MM.1S (cell line): ENCODE data around the gene RGSL1.

Experiments
- DNase-seq: peaks from one replicate; pipeline ENCODE4 v3.0.0-alpha.2; 2015
- H2AFZ ChIP-seq: fragments of 300-600 bp; sonication (generic); 2 replicates; pipeline ENCODE4 v1.6.0; 2016; ENCODE audit warnings: antibody characterized with exemption, low read length
- H3F3A ChIP-seq: fragments of 300-600 bp; sonication (generic); 2 replicates; pipeline ENCODE4 v1.6.1; 2016; ENCODE audit warnings: mild to moderate bottlenecking, antibody characterized with exemption, low read length, moderate library complexity, mixed read lengths; ENCODE audit not compliant: insufficient read depth
- H3K27ac ChIP-seq: fragments of 300-600 bp; sonication (generic); 2 replicates; pipeline ENCODE4 v1.5.1; 2016; ENCODE audit warnings: mild to moderate bottlenecking, low read length
- H3K27me3 ChIP-seq: fragments of 300-600 bp; sonication (generic); replicated peaks from 2 replicates; pipeline ENCODE4 v1.6.0; 2016; ENCODE audit warnings: low read length; ENCODE audit not compliant: insufficient read depth
- H3K36me3 ChIP-seq: fragments of 300-600 bp; sonication (generic); replicated peaks from 2 replicates; pipeline ENCODE4 v1.6.1; 2016; ENCODE audit warnings: mild to moderate bottlenecking, low read length, mixed read lengths; ENCODE audit not compliant: insufficient read depth
- H3K4me1 ChIP-seq: fragments of 300-600 bp; sonication (generic); 2 replicates; pipeline ENCODE4 v1.6.1; 2016; ENCODE audit warnings: low read length, mixed read lengths
- H3K4me2 ChIP-seq: fragments of 300-600 bp; sonication (generic); 2 replicates; pipeline ENCODE4 v1.6.0; 2016; ENCODE audit warnings: low read depth, low read length
- H3K4me3 ChIP-seq: fragments of 300-600 bp; sonication (generic); 2 replicates; pipeline ENCODE4 v1.5.1; 2016; ENCODE audit warnings: low read length, mixed read lengths
- H3K79me2 ChIP-seq: fragments of 300-600 bp; sonication (generic); 2 replicates; pipeline ENCODE4 v1.6.1; 2016; ENCODE audit warnings: mixed run types, low read length, mixed read lengths
- H3K9ac ChIP-seq: fragments of 300-600 bp; sonication (generic); 2 replicates; pipeline ENCODE4 v1.6.1; 2016; ENCODE audit warnings: low read length, mixed read lengths
- H3K9me2 ChIP-seq: fragments of 300-600 bp; sonication (generic); replicated peaks from 2 replicates; pipeline ENCODE4 v1.6.1; 2016; ENCODE audit warnings: mild to moderate bottlenecking, low read length, mixed read lengths; ENCODE audit not compliant: insufficient read depth
- H3K9me3 ChIP-seq: fragments of 300-600 bp; sonication (generic); replicated peaks from 2 replicates; pipeline ENCODE4 v1.6.1; 2016; ENCODE audit warnings: mild to moderate bottlenecking, low read length, mixed read lengths; ENCODE audit not compliant: insufficient read depth
- H4K20me1 ChIP-seq: fragments of 300-600 bp; sonication (generic); 2 replicates; pipeline ENCODE4 v1.6.1; 2016; ENCODE audit warnings: mild to moderate bottlenecking, low read length, moderate library complexity, mixed read lengths; ENCODE audit not compliant: insufficient read depth
- EZH2 ChIP-seq: fragments of 300-600 bp; sonication (generic); optimal IDR thresholded peaks from 2 replicates; pipeline ENCODE3; 2017; ENCODE audit warnings: low read depth, mild to moderate bottlenecking, antibody characterized with exemption, low read length, mixed read lengths
- EZH2phosphoT487 ChIP-seq: fragments of 300-600 bp; sonication (generic); IDR thresholded peaks from 2 replicates; pipeline ENCODE4 v1.6.1; 2018; ENCODE audit warnings: antibody characterized with exemption, low read length
- TF ChIP-seq, protein P1 (sequence below): fragments of 300-600 bp; sonication (generic); IDR thresholded peaks from 2 replicates; pipeline ENCODE4 v1.5.1; 2016; ENCODE audit warnings: antibody characterized with exemption, low read length, mixed read lengths

Gene RGSL1

DNA sequence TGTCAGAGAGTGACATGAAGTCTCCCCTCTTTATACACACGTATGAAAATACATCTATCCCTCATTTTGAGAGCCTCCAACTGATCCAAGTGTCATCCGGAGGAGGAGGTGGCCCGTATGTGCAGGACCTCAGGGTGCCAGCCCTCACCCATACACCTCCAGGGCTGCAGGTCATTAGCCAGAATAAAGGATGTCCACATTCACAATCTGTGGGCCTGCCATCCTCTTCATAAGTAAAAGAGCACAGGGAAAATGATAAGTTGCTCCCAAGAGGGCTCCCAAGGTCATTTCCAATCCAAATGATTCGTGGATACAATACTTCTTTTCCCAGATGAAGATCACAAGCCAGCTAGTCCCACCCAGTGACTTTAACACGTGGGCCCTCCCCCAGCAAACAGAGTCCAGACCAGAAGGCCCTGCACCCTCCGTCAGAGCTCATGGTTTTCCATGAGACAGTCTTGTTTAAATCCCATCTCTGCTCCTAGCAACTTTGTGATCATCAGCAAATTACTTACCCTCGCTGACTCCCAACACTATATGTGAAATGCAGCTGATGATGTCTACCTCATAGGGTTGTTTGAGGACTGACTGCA is 110.5 kb downstream of the RGSL1 start:
- H3K79me2 ChIP-seq, result no peaks in the 10 kb centered on the region
- H2AFZ ChIP-seq, result no peak overlapping the region
- H3K9ac ChIP-seq, result no peak overlapping the region
- no peaks in the 10 kb centered on the region for H3K27me3 ChIP-seq
- H3K9me3 ChIP-seq, result no peaks in the 10 kb centered on the region
- no peak overlapping the region for H3K4me3 ChIP-seq
- H3K27ac ChIP-seq, result no peak overlapping the region
- H3K36me3 ChIP-seq, result no peaks in the 10 kb centered on the region
- no peaks in the 10 kb centered on the region for H3K4me1 ChIP-seq
- no peaks in the 10 kb centered on the region for H3K9me2 ChIP-seq
- H3K4me2 ChIP-seq, result no peak overlapping the region
- no peaks in the 10 kb centered on the region for H3F3A ChIP-seq
- DNase-seq, result no peak
- no peak for TF ChIP-seq EZH2phosphoT487
- TF ChIP-seq EZH2, result no peak
- TF ChIP-seq, protein P1, sequence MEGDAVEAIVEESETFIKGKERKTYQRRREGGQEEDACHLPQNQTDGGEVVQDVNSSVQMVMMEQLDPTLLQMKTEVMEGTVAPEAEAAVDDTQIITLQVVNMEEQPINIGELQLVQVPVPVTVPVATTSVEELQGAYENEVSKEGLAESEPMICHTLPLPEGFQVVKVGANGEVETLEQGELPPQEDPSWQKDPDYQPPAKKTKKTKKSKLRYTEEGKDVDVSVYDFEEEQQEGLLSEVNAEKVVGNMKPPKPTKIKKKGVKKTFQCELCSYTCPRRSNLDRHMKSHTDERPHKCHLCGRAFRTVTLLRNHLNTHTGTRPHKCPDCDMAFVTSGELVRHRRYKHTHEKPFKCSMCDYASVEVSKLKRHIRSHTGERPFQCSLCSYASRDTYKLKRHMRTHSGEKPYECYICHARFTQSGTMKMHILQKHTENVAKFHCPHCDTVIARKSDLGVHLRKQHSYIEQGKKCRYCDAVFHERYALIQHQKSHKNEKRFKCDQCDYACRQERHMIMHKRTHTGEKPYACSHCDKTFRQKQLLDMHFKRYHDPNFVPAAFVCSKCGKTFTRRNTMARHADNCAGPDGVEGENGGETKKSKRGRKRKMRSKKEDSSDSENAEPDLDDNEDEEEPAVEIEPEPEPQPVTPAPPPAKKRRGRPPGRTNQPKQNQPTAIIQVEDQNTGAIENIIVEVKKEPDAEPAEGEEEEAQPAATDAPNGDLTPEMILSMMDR, result no peak
- H4K20me1 ChIP-seq, result no peaks in the 10 kb centered on the region

DNA sequence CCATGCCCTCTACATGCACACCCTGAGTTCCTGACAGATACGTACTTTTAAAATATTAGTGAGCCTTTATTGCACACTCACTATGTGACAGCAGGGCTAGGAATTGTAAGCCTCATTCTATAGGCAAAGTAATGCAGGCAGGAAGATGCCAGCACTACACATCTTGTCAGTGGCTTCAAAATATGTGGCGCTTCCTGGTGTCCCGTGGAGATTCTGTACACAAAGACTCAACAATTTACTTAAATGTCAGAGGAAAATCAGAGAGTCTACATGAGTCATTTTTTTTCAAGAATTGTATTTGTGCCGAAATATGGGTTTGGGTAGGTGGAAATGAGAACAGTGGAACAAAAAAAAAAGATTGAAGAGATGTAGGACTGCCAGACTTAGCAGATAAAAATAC is 111.5 kb downstream of the RGSL1 start:
- no peak overlapping the region for H3K4me3 ChIP-seq

GRCh38 chr1:182563095-182563494 is 113.1 kb downstream of the RGSL1 start:
- H3K9ac ChIP-seq, result no peak overlapping the region
- no peak for TF ChIP-seq EZH2
- no peak for TF ChIP-seq EZH2phosphoT487
- TF ChIP-seq, protein P1, result no peak
- no peaks in the 10 kb centered on the region for H3K36me3 ChIP-seq
- H3K4me3 ChIP-seq, result no peak overlapping the region
- no peak overlapping the region for H3K4me2 ChIP-seq
- H3K9me2 ChIP-seq, result no peaks in the 10 kb centered on the region
- no peaks in the 10 kb centered on the region for H3K79me2 ChIP-seq
- no peaks in the 10 kb centered on the region for H3K9me3 ChIP-seq
- H2AFZ ChIP-seq, result no peak overlapping the region
- H3K27me3 ChIP-seq, result no peaks in the 10 kb centered on the region
- DNase-seq, result no peak
- H3K4me1 ChIP-seq, result no peaks in the 10 kb centered on the region
- no peaks in the 10 kb centered on the region for H3F3A ChIP-seq
- H3K27ac ChIP-seq, result no peak overlapping the region
- H4K20me1 ChIP-seq, result no peaks in the 10 kb centered on the region

More for the DNA sequence above, 111.5 kb downstream of the RGSL1 start:
- H3K9ac ChIP-seq, result no peak overlapping the region
- no peaks in the 10 kb centered on the region for H3K9me2 ChIP-seq
- H3K9me3 ChIP-seq, result no peaks in the 10 kb centered on the region
- no peaks in the 10 kb centered on the region for H3K79me2 ChIP-seq
- DNase-seq, result no peak
- no peaks in the 10 kb centered on the region for H4K20me1 ChIP-seq
- H2AFZ ChIP-seq, result no peak overlapping the region
- H3K27me3 ChIP-seq, result no peaks in the 10 kb centered on the region
- no peaks in the 10 kb centered on the region for H3K36me3 ChIP-seq
- H3K4me1 ChIP-seq, result no peaks in the 10 kb centered on the region
- TF ChIP-seq, protein P1, result no peak
- TF ChIP-seq EZH2 (no peak), EZH2phosphoT487 (no peak)
- H3K4me2 ChIP-seq, result no peak overlapping the region
- no peak overlapping the region for H3K27ac ChIP-seq
- H3F3A ChIP-seq, result no peaks in the 10 kb centered on the region
